GM12873 (cell line): Measurements from ENCODE around the gene ABCA7.

Experiments
- CTCF ChIP-seq: IDR thresholded peaks from 2 replicates; pipeline ENCODE4 v1.5.1; 2012; ENCODE audit warnings: low read depth, mild to moderate bottlenecking, moderate library complexity, low read length, control low read depth; ENCODE audit not compliant: insufficient read depth; ENCODE audit errors: missing control alignments

Gene ABCA7

GRCh38 chr19:1054102-1055027, 14.5 kb downstream of the ABCA7 start:
- TF ChIP-seq CTCF = no peak

- no peak for TF ChIP-seq CTCF
Measured at GRCh38 chr19:1055028-1055425, 15.1 kb downstream of the ABCA7 start.

GRCh38 chr19:1055886-1056620, 16.1 kb downstream of the ABCA7 start:
- TF ChIP-seq CTCF = no peak

GRCh38 chr19:1057176-1057855, 17.4 kb downstream of the ABCA7 start:
- peak; percentile 54 for TF ChIP-seq CTCF

- TF ChIP-seq CTCF = no peak
Measured at GRCh38 chr19:1058112-1058511, 18.2 kb downstream of the ABCA7 start.

- TF ChIP-seq CTCF = no peak
Measured at GRCh38 chr19:1060689-1061088, 20.8 kb downstream of the ABCA7 start.

- no peak for TF ChIP-seq CTCF
Measured at GRCh38 chr19:1061987-1062386, 22.1 kb downstream of the ABCA7 start.
